HG03108 (cell line): ENCODE results near the gene HCN4.
"Not testable (repeated sequence)": the region's sequence is repeated elsewhere in the genome, so short reads cannot be mapped to it uniquely, and the experiment has no call there.

ENCODE experiments used
- ATAC-seq: cut with Tn5 transposase; IDR thresholded peaks from one replicate; pipeline ENCODE4 v1.9.1; 2021; ENCODE audit warnings: moderate library complexity; ENCODE audit not compliant: unreplicated experiment

Gene HCN4

DNA sequence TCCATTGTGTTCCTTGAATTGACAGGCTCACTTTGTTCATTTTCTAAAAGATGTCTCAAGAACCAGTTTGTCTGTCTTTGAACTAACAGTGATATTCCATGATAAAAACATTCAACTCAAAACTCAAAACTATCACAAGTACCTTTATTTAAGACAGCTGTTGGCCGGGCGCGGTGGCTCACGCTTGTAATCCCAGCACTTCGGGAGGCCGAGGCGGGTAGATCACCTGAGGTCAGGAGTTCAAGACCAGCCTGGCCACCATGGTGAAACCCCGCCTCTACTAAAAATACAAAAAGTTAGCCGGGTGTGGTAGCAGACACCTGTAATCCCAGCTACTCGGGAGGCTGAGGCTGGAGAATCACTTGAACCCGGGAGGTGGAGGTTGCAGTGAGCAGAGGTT, 68.5 kb downstream of the HCN4 start:
- ATAC-seq, result not testable (repeated sequence)

DNA sequence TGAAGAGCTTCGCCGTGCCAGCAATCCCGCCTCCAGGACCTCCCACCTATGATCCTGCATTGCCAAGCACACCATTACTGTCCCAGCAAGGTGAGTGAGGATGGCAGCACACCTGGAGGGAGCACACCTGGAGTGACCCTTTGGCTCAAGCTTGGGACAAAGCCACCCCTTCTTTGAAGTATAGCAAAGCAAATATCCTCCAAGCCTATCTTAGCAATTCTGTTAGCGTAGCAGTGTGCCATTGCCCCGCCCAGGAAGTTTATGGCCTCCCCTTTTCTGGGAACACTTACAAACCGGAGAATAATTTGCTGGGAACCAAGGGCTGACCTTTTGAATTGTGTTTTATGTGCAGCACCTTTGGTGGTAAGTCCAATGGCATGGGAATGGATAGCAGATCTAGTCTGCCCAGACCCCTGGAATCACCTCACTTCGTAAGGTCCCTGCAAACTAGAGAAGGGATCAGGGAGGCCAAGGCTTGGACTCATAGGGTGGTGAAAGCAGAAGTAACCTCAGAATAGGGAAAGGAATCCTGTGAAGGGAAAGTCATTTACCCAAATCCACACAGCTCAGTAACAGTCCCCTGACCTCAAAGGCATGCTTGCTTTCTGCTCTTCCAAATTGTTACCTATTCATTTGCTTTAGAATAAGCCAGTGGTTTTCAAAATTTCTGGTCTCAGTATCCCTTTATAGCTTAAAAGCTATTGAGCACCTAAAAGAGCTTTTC, 70.1 kb downstream of the HCN4 start:
- ATAC-seq, result no peak

DNA sequence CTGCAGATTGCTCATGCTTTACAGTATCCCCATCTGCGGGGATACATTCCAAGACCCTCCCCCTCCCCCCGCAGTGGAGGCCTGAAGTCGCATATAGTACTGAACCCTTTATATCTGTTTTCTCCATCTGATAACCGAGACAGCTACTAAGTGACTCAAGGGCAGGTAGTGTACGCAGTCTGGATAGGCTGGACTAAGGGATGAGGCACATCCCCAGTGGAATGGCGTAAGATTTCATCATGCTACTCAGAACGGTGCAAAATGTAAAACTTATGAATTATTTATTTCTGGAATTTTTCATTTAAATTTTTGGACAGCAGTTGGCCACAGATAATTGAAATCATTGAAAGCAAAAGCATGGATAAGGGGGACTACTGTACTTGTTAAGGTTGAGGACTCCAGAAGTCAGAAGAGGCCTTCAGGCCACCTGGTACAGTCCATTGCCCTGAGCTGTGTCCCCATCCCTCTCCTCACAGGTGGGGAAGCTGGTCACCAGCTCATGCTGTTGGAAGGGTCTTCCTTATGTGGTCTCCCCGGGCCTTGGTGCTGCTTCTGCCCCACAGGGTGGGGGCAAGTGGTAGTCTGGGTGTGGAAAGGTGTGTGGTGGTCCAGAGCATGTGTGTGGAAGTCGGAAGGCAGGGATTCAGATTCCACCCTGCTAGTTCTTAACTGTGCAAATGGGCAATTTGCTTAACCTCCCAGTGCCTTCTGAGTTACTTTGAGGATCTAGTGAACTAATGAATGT, 72.0 kb downstream of the HCN4 start:
- no peak for ATAC-seq

DNA sequence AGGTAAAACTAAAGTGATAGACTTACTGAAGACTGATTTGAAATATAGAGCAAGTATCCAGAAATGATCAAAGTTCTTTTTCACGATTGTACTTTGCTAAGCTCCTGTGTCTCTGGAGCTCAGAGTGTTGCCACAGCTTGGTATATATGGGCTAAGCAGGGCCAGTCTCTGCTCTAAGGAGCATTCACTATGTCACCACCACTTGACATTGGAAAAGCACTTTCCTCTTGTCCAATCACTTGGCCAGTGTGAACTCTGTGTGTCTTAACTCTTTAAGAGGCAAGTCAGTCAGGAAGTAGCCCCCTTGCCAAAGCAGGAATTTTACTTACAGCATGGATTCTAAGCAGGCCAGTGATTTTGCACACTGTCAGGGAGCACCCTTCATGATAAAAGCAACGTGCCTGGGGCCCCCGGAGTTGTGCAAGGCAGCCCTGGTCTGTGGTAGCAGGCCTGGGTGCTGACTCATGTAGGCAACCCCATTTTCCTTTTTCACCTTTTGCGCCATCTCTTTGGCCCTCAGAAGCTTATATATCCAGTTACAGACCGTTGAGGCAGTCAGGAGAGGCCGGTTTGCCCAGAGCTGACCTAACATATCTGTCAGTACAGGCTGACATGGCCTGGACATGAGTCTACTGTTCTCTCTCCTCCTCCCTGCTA, 73.0 kb downstream of the HCN4 start:
- ATAC-seq, result no peak

DNA sequence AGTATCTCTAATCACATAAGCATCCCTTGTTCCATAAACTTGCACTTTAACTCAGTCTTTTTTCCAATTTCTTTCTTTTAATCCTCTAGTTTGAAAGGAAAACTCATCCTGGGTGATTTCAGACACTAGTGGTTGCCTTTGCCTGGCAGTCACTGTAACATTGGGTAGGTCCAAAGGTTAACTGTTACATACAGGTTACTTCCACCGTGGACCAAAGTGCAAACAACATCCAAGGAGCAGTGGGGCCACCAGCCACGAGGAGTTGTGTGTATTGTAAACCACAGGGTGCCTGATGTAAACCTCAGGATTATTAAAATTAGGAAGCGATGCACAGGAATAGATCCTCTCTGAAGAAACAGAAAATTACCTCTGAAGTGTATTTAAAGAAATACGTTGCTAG, 75.0 kb downstream of the HCN4 start:
- ATAC-seq, result no peak

DNA sequence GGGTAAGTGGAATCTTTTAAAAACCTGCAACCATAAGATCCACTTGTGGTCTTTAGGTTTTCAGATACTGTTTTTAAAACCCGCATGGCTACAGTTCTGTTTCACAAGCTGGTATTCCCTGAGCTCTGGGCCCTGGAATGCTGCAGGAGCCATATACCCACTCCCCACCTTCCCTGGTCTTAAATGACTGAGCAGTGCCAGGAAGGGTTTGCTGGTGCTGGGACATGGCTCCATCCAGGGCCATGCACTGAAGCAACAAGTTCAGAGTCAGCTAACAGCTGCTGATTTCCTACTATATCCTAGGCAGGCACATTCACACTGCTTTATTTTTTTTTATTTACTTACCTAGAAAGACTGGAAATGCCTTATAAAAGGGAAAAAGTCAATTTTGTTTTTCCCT, 77.3 kb downstream of the HCN4 start:
- ATAC-seq, result no peak

DNA sequence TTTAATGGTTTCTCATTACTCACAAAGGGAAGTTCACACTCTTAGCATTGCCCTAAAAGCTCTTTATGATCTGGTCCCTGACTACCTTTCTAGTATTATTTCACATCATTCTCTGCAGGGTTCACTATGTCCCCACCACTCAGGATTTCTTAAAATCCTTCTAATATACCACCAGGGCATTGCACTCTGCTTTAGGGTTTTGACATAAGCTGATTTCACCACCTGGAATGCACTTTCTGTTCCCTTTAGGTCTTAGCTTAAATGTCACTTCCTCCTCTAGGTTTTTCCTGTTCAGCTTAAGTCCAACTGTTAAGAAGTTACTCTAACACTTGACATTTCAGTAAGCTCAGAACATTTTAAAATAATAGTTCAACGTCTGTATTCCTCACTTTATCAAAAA, 81.7 kb downstream of the HCN4 start:
- no peak for ATAC-seq

DNA sequence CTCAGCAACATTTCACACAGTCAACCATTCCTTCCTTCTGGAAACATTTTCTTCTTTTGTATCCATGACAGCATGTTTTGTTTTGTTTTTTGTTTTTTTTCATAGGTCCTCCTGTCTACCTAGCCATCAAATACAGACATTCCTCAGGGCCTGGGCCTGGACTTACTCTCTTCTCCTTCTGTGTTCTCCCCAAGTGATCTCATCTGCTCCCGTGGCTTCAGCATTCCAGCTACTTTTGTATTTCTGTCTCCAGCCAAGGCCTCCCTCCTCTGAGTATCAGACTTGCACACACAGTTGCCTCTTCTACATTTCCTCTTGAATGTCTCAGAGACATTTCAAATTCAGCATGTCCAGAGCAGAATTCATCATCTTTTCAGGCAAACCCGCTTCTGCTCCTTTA, 82.4 kb downstream of the HCN4 start:
- ATAC-seq, result no peak

DNA sequence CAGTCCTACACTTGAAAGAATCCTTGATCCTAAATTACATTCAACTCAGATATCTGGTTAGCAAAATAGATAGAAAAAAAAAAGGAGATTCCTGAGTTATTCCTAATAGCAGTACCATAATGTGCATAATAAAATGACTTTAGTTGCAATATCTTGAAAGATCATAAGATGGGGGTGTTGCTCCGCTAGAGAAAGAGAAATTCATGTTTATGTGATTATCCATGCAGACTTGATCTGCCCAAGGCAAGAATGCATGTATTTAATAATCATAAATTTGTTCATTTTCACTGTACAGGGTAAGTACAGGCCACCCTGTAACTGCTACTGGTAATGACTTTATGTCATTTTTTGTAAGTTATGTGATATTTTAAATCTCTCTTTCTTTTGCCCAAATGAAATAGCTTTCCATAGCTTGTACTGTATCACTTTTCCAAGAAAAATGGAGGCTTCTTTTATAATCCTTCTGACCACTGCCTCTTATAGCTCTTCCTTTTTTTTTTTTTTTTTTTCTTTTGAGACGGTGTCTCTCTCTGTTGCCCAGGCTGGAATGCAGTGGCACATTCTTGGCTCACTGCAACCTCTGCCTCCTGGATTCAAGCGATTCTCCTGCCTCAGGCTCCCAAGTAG, 84.6 kb downstream of the HCN4 start:
- no peak for ATAC-seq

DNA sequence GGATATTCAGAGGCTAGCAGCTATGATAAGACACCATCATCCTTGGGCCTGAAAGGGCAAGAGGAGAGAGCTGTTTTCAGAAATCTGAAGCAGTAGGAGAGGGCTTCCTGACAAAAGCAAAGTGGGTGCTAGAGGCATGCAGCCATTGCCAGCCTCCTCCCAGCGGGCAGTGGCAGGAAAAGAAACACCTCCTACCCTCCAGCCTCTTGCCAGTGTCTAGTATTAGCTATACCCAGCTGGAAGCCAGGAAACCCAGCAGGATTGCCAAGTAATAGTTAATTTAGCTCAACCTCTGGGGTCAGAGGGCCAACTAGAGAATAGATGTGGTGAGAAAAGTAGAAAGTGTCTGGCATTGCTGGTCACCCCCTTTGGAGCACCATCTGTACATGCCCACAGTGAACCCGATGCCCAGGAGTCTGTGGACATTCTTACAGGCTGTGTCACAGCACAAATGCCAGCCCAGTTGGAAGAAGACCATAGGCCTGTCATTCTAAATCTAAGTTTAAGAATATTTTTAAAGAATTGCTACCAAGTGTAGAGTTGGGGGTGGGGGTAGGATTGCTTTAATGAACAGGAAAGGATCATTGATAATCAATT, 85.3 kb downstream of the HCN4 start:
- ATAC-seq, result no peak

DNA sequence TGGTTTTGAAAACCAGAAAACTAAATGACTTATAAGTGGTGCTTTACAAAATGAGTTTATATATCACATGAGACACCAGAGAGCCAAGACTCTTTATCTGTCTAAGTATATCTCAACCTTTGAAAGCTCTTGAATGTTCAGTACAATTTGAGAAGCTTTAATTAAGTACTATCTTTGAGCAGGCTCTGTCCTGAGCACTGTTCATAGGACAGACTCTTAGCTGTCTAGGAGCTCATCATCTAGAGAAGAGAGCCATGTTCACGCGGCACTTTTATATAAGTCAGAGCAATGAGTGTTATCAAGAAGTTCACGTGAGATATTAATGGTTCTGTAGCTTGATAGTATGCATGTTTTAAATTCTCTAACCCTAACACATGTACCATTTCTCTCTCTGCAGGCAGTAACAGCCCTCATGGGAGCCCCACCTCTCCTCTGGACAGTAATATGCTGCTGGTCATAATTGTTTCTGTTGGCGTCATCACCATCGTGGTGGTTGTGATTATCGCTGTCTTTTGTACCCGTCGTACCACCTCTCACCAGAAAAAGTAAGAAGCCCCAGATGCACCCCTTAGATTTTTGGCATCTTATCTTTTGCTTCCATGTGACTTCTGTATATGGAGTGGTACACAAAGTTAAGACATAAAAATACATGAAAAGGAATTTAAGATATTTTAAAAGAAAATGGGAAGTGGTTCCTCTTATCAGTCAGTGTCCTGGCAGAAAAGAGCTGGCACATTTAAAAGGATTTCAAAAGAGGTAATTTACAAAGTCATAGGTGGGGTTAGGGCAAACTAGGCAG, 86.0 kb downstream of the HCN4 start:
- ATAC-seq, result no peak

DNA sequence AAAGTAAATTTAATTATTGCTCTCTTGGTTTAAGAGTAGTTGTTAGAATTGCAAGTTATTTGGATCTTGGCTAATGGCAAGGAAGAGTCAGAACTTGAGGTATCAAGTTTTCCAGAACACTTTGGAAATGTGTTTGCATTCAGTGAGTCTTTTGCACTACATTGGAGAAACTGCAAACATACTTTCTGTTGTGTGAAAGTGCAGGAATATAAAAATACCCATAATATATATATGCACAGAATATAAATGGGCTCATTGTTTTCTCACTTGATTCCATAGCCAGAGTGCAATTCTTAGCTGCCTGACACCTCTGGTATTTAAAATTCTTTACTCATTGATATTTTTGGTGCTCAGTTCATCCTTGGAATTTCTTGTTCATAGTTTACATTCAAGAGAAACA, 92.9 kb downstream of the HCN4 start:
- no peak for ATAC-seq

DNA sequence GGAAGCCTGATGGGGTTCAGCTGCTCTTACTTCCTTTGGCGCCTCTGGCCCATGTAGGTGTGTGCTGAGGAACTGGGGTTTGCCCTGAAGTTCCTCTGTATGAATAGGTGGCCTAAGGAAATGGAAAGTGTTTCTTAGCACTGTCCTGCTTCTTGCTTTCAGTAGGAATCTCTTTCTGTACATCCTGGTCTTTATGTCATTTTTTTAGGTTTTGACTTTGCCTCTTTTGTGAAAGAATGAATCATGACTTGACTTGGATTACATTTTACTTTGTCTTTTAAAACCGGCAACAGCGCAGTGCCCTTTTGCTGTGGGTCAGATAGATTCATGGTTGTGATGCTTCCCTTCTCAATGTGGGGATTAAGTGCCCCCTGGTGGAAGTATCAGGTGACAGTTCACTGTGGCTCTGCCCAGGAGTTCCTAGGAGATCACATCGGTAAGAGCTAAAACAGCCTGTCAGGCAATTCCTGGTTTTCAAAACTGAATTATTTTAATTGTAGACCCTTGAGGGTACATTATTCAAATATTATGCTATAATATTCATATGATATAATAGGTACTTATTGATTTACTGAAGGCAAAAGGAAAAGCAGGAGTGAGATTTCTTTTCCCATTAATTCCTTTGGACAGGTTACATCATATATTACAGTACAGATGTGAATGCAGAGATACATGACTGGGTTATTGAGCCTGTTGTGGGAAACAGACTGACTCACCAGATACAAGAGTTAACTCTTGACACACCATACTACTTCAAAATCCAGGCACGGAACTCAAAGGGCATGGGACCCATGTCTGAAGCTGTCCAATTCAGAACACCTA, 95.4 kb downstream of the HCN4 start:
- no peak for ATAC-seq

DNA sequence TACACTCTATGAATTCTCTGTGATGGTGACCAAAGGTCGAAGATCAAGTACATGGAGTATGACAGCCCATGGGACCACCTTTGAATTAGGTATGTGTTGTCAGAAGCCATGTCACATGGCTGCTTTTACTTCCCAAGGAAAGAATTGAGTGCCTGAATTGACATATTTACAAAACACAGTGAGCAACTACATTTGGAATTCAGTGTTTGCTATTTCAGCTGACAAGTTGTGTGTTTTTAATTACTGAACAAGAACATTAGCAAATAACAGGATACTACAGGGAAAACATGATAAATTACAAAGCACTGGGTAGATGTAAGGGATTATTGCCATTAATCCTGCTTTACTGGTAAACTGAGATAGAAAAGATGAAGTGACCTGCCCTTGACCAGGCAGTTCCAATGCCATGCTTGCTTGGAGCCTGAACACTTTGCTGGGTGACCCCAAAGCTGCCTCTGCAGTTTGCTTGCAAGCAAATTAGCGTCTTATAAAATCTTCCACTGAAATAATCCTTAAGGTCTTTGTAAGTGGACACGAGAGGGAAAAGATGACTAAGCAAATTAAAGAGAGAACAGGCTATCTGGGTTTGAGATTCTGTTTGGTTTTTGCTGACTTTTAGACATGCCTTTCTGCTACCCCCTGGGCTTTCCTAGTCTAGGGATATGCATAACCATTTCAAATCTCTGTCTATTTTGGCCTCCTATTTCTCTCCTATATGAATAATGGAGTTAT, 98.2 kb downstream of the HCN4 start:
- ATAC-seq, result no peak
